HEK293 (cell line): ENCODE data around the gene SCRT2.

Source experiments
- CTCF ChIA-PET: fragments of 350-600 bp; formaldehyde crosslinking; extraction: SDS; loops from one replicate; lab custom pipeline; 2021; ENCODE audit warnings: antibody characterized with exemption; lab: Yijun Ruan, JAX
- POLR2A ChIA-PET: fragments of 300-600 bp; formaldehyde crosslinking; extraction: SDS; loops from one replicate; lab custom pipeline; 2020; ENCODE audit warnings: antibody characterized with exemption, inconsistent platforms; lab: Yijun Ruan, JAX
- H3K27ac ChIP-seq: fragments of 200-500 bp; sonication (Bioruptor generic); 2 replicates; pipeline ENCODE4 v1.5.1; 2014; ENCODE audit warnings: low read depth, low read length, control low read depth, inconsistent platforms; ENCODE audit errors: extremely low read depth
- H3K36me3 ChIP-seq, 2 experiments: fragments of 200-500 bp in 1 of 2; sonication (Bioruptor generic) in 1 of 2; 1 replicate in 1 of 2; 2 replicates in 1 of 2; pipeline ENCODE4 v1.5.1; 2014 to 2017; ENCODE audit warnings: inconsistent platforms in 2 of 2, low read length in 2 of 2; ENCODE audit not compliant: control insufficient read depth in 2 of 2, insufficient read depth in 1 of 2
- H3K4me1 ChIP-seq: fragments of 200-500 bp; sonication (Bioruptor generic); 2 replicates; pipeline ENCODE4 v1.5.1; 2014; ENCODE audit warnings: mild to moderate bottlenecking, low read length, inconsistent platforms; ENCODE audit not compliant: control insufficient read depth, insufficient read depth
- H3K4me3 ChIP-seq: 2 replicates; pipeline ENCODE4 v1.5.1; 2011; ENCODE audit warnings: low read depth, mild to moderate bottlenecking, control low read depth, low read length, moderate library complexity
- H3K9me3 ChIP-seq: fragments of 200-500 bp; sonication (Bioruptor generic); 2 replicates; pipeline ENCODE4 v1.5.1; 2014; ENCODE audit warnings: low read depth, low read length, inconsistent platforms; ENCODE audit not compliant: control insufficient read depth, insufficient read depth
- CTCF ChIP-seq: fragments of 450-650 bp; formaldehyde crosslinking; IDR thresholded peaks from 2 replicates; pipeline ENCODE4 v1.5.1; 2016; ENCODE audit warnings: missing biosample characterization, missing genetic modification characterization
- HOXC10 ChIP-seq: sonication (generic); formaldehyde crosslinking; IDR thresholded peaks from 2 replicates; pipeline ENCODE4 v1.8.1; 2023; ENCODE audit warnings: mild to moderate bottlenecking, missing genetic modification reagents
- KLF10 ChIP-seq: fragments of 450-650 bp; IDR thresholded peaks from 2 replicates; pipeline ENCODE4 v1.5.1; 2018; ENCODE audit warnings: missing biosample characterization, mild to moderate bottlenecking, missing genetic modification characterization
- KLF7 ChIP-seq: fragments of 450-650 bp; formaldehyde crosslinking; IDR thresholded peaks from 2 replicates; pipeline ENCODE4 v1.5.1; 2016; ENCODE audit warnings: missing biosample characterization, missing genetic modification characterization, borderline replicate concordance
- KLF8 ChIP-seq: fragments of 450-650 bp; formaldehyde crosslinking; IDR thresholded peaks from 2 replicates; pipeline ENCODE4 v1.5.1; 2016; ENCODE audit warnings: missing biosample characterization, missing genetic modification characterization
- PBX3 ChIP-seq: sonication (generic); formaldehyde crosslinking; IDR thresholded peaks from 2 replicates; pipeline ENCODE4 v1.8.1; 2022; ENCODE audit warnings: mild to moderate bottlenecking, moderate library complexity, missing genetic modification reagents
- RBAK ChIP-seq: fragments of 450-650 bp; formaldehyde crosslinking; IDR thresholded peaks from 2 replicates; pipeline ENCODE4 v1.5.1; 2016; ENCODE audit warnings: missing biosample characterization, missing genetic modification characterization
- REPIN1 ChIP-seq: fragments of 450-650 bp; formaldehyde crosslinking; IDR thresholded peaks from 2 replicates; pipeline ENCODE4 v1.5.1; 2017; ENCODE audit warnings: missing biosample characterization, missing genetic modification characterization, low read depth
- YY2 ChIP-seq: fragments of 450-650 bp; formaldehyde crosslinking; IDR thresholded peaks from 2 replicates; pipeline ENCODE4 v1.5.1; 2016; ENCODE audit warnings: missing biosample characterization, missing genetic modification characterization
- ZBTB20 ChIP-seq: fragments of 450-650 bp; formaldehyde crosslinking; IDR thresholded peaks from 2 replicates; pipeline ENCODE4 v1.5.1; 2016; ENCODE audit warnings: missing biosample characterization, missing genetic modification characterization
- ZFP69B ChIP-seq: fragments of 450-650 bp; formaldehyde crosslinking; IDR thresholded peaks from 2 replicates; pipeline ENCODE4 v1.5.1; 2016; ENCODE audit warnings: missing biosample characterization, missing genetic modification characterization
- ZNF112 ChIP-seq: fragments of 450-650 bp; formaldehyde crosslinking; IDR thresholded peaks from 2 replicates; pipeline ENCODE4 v1.5.0; 2017; ENCODE audit warnings: missing biosample characterization, missing genetic modification characterization
- ZNF169 ChIP-seq: fragments of 450-650 bp; formaldehyde crosslinking; IDR thresholded peaks from 2 replicates; pipeline ENCODE4 v1.5.1; 2016; ENCODE audit warnings: missing biosample characterization, missing genetic modification characterization
- ZNF175 ChIP-seq: fragments of 450-650 bp; formaldehyde crosslinking; IDR thresholded peaks from 2 replicates; pipeline ENCODE4 v1.5.1; 2016; ENCODE audit warnings: missing biosample characterization, missing genetic modification characterization
- ZNF248 ChIP-seq: fragments of 450-650 bp; formaldehyde crosslinking; IDR thresholded peaks from 2 replicates; pipeline ENCODE4 v1.5.1; 2017; ENCODE audit warnings: missing biosample characterization, missing genetic modification characterization
- ZNF324 ChIP-seq: fragments of 450-650 bp; formaldehyde crosslinking; IDR thresholded peaks from 2 replicates; pipeline ENCODE4 v1.5.1; 2016; ENCODE audit warnings: missing biosample characterization, missing genetic modification characterization
- ZNF350 ChIP-seq: fragments of 450-650 bp; formaldehyde crosslinking; IDR thresholded peaks from 2 replicates; pipeline ENCODE4 v1.5.0; 2017; ENCODE audit warnings: missing biosample characterization, mild to moderate bottlenecking, missing genetic modification characterization
- ZNF354C ChIP-seq: fragments of 450-650 bp; formaldehyde crosslinking; IDR thresholded peaks from 2 replicates; pipeline ENCODE4 v1.5.1; 2016; ENCODE audit warnings: missing biosample characterization, missing genetic modification characterization, low read depth, borderline replicate concordance
- ZNF426 ChIP-seq: fragments of 450-650 bp; formaldehyde crosslinking; IDR thresholded peaks from 2 replicates; pipeline ENCODE4 v1.5.1; 2017; ENCODE audit warnings: missing biosample characterization, missing genetic modification characterization, mild to moderate bottlenecking, inconsistent platforms, moderate library complexity
- ZNF548 ChIP-seq: fragments of 450-650 bp; formaldehyde crosslinking; IDR thresholded peaks from 2 replicates; pipeline ENCODE4 v1.5.1; 2016; ENCODE audit warnings: missing biosample characterization, missing genetic modification characterization
- ZNF558 ChIP-seq: fragments of 450-650 bp; formaldehyde crosslinking; IDR thresholded peaks from 2 replicates; pipeline ENCODE4 v1.5.1; 2016; ENCODE audit warnings: missing biosample characterization, missing genetic modification characterization
- ZNF580 ChIP-seq: fragments of 450-650 bp; formaldehyde crosslinking; IDR thresholded peaks from 2 replicates; pipeline ENCODE4 v1.5.1; 2016; ENCODE audit warnings: missing biosample characterization, missing genetic modification characterization
- ZNF596 ChIP-seq: fragments of 450-650 bp; IDR thresholded peaks from 2 replicates; pipeline ENCODE4 v1.5.0; 2018; ENCODE audit warnings: missing biosample characterization, mild to moderate bottlenecking, missing genetic modification characterization, moderate library complexity
- ZNF624 ChIP-seq: fragments of 450-650 bp; formaldehyde crosslinking; IDR thresholded peaks from 2 replicates; pipeline ENCODE4 v1.5.1; 2017; ENCODE audit warnings: missing biosample characterization, missing genetic modification characterization
- ZNF777 ChIP-seq: fragments of 450-650 bp; formaldehyde crosslinking; IDR thresholded peaks from 2 replicates; pipeline ENCODE4 v1.5.1; 2017; ENCODE audit warnings: missing biosample characterization, missing genetic modification characterization, borderline replicate concordance
- ZXDB ChIP-seq: fragments of 450-650 bp; formaldehyde crosslinking; IDR thresholded peaks from 2 replicates; pipeline ENCODE4 v1.5.1; 2016; ENCODE audit warnings: missing biosample characterization, missing genetic modification characterization
- TF ChIP-seq, protein P1 (sequence below): fragments of 450-650 bp; formaldehyde crosslinking; IDR thresholded peaks from 2 replicates; pipeline ENCODE4 v1.5.1; 2017; ENCODE audit warnings: missing biosample characterization, missing genetic modification characterization
- TF ChIP-seq, protein P2 (sequence below): fragments of 450-650 bp; formaldehyde crosslinking; IDR thresholded peaks from 2 replicates; pipeline ENCODE4; 2016; ENCODE audit warnings: missing biosample characterization, missing genetic modification characterization
- TF ChIP-seq, protein P3 (sequence below): fragments of 450-650 bp; formaldehyde crosslinking; optimal IDR thresholded peaks from 2 replicates; pipeline ENCODE3; 2016; ENCODE audit warnings: missing biosample characterization, mild to moderate bottlenecking, missing genetic modification characterization

Gene SCRT2

GRCh38 chr20:653110-653589 lies 22.5 kb downstream of the SCRT2 start, which contains the start of gene SRXN1 (continued):
- TF ChIP-seq ZFP69B (tag by site-specific recombination) (no peak), KLF10 (tag by site-specific recombination) (peak; percentile 60), PBX3 (CRISPR knock-in tag) (peak; percentile 40; the same call in 1 of the 2 replicates), ZNF596 (tag by site-specific recombination) (peak; percentile 5; the same call in 1 of the 2 replicates)

GRCh38 chr20:652615-653109 lies 22.9 kb downstream of the SCRT2 start:
- Histone ChIP-seq H3K4me3 (peak overlapping the region; percentile 59), H3K4me1 (no peaks in the 10 kb centered on the region), H3K36me3 (peaks cover 5 to 36% of the 10 kb centered on the region in 2 experiments; a peak in 2 of 3 replicates), H3K27ac (peak overlapping the region; percentile 77), H3K9me3 (no peaks in the 10 kb centered on the region)
- POLR2A ChIA-PET, result interaction anchor here (0.9 kb wide), 1 partner anchor 91 kb away, joined by 3 read pairs; no protein-coding TSS in a partner anchor
- CTCF ChIA-PET, result interaction anchor here (0.6 to 3.1 kb wide), 9 partner anchors 12 to 172 kb away, joined by 3 to 15 read pairs (median 5); no protein-coding TSS in a partner anchor
- TF ChIP-seq KLF7 (tag by site-specific recombination), result 0 out of 2 replicates have a peak, but pooled peaks have one; percentile 24
- 0 out of 2 replicates have a peak, but pooled peaks have one; percentile 35 for TF ChIP-seq ZNF324 (tag by site-specific recombination)
- TF ChIP-seq, protein P1, sequence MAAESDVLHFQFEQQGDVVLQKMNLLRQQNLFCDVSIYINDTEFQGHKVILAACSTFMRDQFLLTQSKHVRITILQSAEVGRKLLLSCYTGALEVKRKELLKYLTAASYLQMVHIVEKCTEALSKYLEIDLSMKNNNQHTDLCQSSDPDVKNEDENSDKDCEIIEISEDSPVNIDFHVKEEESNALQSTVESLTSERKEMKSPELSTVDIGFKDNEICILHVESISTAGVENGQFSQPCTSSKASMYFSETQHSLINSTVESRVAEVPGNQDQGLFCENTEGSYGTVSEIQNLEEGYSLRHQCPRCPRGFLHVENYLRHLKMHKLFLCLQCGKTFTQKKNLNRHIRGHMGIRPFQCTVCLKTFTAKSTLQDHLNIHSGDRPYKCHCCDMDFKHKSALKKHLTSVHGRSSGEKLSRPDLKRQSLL, result no peak
- peak; percentile 28; the same call in 1 of the 2 replicates for TF ChIP-seq ZBTB20 (tag by site-specific recombination)
- no peak for TF ChIP-seq ZNF175 (tag by site-specific recombination)
- no peak for TF ChIP-seq CTCF (tag by site-specific recombination)
- no peak for TF ChIP-seq ZNF548
- 0 out of 2 replicates have a peak, but pooled peaks have one; percentile 14 for TF ChIP-seq REPIN1 (tag by site-specific recombination)
- no peak for TF ChIP-seq ZNF112 (tag by site-specific recombination)
- TF ChIP-seq ZXDB (tag by site-specific recombination), result no peak
- no peak for TF ChIP-seq ZNF169 (tag by site-specific recombination)
- no peak for TF ChIP-seq PBX3 (CRISPR knock-in tag)
- no peak for TF ChIP-seq ZNF624 (tag by site-specific recombination)
- TF ChIP-seq ZNF350 (tag by site-specific recombination), result no peak
- TF ChIP-seq ZNF558 (tag by site-specific recombination), result no peak
- no peak for TF ChIP-seq YY2 (tag by site-specific recombination)
- TF ChIP-seq ZNF426 (tag by site-specific recombination), result no peak
- no peak for TF ChIP-seq RBAK (tag by site-specific recombination)
- 0 out of 2 replicates have a peak, but pooled peaks have one; percentile 76 for TF ChIP-seq HOXC10 (CRISPR knock-in tag)
- TF ChIP-seq ZNF580, result 0 out of 2 replicates have a peak, but pooled peaks have one; percentile 47
- peak; percentile 49; the same call in 1 of the 2 replicates for TF ChIP-seq ZNF777
- no peak for TF ChIP-seq KLF8 (tag by site-specific recombination)
- TF ChIP-seq, protein P2, sequence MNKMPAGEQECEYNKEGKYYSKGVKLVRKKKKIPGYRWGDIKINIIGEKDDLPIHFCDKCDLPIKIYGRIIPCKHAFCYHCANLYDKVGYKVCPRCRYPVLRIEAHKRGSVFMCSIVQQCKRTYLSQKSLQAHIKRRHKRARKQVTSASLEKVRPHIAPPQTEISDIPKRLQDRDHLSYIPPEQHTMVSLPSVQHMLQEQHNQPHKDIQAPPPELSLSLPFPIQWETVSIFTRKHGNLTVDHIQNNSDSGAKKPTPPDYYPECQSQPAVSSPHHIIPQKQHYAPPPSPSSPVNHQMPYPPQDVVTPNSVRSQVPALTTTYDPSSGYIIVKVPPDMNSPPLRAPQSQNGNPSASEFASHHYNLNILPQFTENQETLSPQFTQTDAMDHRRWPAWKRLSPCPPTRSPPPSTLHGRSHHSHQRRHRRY (tag by site-specific recombination), result no peak
- TF ChIP-seq ZNF354C (tag by site-specific recombination), result no peak
- TF ChIP-seq, protein P3, sequence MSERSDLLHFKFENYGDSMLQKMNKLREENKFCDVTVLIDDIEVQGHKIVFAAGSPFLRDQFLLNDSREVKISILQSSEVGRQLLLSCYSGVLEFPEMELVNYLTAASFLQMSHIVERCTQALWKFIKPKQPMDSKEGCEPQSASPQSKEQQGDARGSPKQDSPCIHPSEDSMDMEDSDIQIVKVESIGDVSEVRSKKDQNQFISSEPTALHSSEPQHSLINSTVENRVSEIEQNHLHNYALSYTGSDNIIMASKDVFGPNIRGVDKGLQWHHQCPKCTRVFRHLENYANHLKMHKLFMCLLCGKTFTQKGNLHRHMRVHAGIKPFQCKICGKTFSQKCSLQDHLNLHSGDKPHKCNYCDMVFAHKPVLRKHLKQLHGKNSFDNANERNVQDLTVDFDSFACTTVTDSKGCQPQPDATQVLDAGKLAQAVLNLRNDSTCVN (tag by site-specific recombination), result peak; percentile 66
- no peak for TF ChIP-seq ZNF248
